Progenitor cell of endocrine pancreas (in vitro differentiated cells): ENCODE data around the gene ADAP1. TPM values are rescaled to one million over a fixed set of nuclear protein-coding genes. Genes with fewer than 3 reads are reported as not detected.

Source experiments
- DNase-seq: peaks from one replicate; pipeline ENCODE4 v3.0.0; 2021; ENCODE audit warnings: low spot score; ENCODE audit not compliant: unreplicated experiment
- H3K27ac Mint-ChIP-seq: 2 replicates; pipeline ENCODE4 v1.8.0; 2021; ENCODE audit warnings: mild to moderate bottlenecking, moderate library complexity, mixed read lengths
- H3K27me3 Mint-ChIP-seq: 2 replicates; pipeline ENCODE4 v1.8.0; 2021; ENCODE audit warnings: mixed read lengths
- H3K36me3 Mint-ChIP-seq: 2 replicates; pipeline ENCODE4 v1.8.0; 2022; ENCODE audit warnings: mixed read lengths; ENCODE audit not compliant: insufficient read depth
- H3K4me1 Mint-ChIP-seq: 2 replicates; pipeline ENCODE4 v1.8.0; 2021; ENCODE audit warnings: low read depth, mixed read lengths
- H3K4me3 Mint-ChIP-seq: 2 replicates; pipeline ENCODE4 v1.8.0; 2021; ENCODE audit warnings: low read depth, mild to moderate bottlenecking, moderate library complexity, mixed read lengths
- H3K9me3 Mint-ChIP-seq: 2 replicates; pipeline ENCODE4 v1.8.0; 2021; ENCODE audit warnings: low read depth, mixed read lengths
- total RNA-seq: library from RNA; stranded (reverse); gene quantifications from 2 replicates; pipeline ENCODE4 v1.2.1, GENCODE V29; 2021
- TF ChIP-seq, protein P1 (sequence below): fragments of 200-600 bp; sonication (generic); IDR thresholded peaks from one replicate; pipeline ENCODE4 v1.5.0; 2021; ENCODE audit warnings: antibody characterized with exemption, mild to moderate bottlenecking; ENCODE audit not compliant: unreplicated experiment

ADAP1 gene
- total RNA-seq, 1 donor from 2014 or later = 10.3 TPM

DNA sequence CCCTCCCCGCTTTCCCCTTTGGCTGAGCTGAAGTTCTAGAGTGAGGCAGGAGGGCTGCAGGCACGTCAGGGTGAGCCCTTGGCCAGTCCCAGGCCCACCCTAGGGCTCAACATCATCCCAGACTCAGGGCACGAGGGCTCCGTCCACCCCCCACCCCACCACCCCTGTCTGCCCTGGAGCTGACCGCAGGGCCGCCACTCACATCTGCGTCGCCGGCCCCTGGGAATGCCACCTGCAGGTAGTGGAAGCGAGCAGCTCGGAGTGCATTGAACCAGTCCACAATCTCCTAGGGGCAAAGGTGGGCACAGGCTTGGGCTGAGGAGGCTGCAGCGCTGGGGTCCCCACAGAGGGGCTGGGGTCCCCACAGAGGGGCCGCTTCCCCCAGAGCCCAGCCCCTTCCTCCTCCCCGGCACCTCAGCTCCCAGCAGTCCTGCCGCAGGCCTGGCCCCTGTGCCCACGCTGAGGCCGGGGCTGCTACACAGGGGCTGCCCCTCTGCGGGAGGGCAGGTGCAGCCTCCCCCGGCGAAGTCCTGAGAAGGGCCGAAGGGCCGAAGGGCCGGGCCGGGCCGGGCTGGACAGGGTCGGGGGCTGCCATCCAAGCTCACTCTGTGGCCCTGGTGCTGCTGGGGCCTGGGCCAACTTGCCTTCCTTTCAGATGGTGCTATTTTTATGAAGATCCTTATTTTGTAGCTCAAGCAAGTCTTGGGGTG, 54.0 kb downstream of the ADAP1 start:
- no peaks in the 10 kb centered on the region for H3K9me3 Mint-ChIP-seq
- no peaks in the 10 kb centered on the region for H3K4me1 Mint-ChIP-seq
- peaks cover 15% of the 10 kb centered on the region for H3K27me3 Mint-ChIP-seq
- DNase-seq = no peak
- TF ChIP-seq, protein P1, sequence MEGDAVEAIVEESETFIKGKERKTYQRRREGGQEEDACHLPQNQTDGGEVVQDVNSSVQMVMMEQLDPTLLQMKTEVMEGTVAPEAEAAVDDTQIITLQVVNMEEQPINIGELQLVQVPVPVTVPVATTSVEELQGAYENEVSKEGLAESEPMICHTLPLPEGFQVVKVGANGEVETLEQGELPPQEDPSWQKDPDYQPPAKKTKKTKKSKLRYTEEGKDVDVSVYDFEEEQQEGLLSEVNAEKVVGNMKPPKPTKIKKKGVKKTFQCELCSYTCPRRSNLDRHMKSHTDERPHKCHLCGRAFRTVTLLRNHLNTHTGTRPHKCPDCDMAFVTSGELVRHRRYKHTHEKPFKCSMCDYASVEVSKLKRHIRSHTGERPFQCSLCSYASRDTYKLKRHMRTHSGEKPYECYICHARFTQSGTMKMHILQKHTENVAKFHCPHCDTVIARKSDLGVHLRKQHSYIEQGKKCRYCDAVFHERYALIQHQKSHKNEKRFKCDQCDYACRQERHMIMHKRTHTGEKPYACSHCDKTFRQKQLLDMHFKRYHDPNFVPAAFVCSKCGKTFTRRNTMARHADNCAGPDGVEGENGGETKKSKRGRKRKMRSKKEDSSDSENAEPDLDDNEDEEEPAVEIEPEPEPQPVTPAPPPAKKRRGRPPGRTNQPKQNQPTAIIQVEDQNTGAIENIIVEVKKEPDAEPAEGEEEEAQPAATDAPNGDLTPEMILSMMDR = no peak
- H3K4me3 Mint-ChIP-seq = no peak overlapping the region
- no peak overlapping the region for H3K27ac Mint-ChIP-seq
- peaks cover 6% of the 10 kb centered on the region for H3K36me3 Mint-ChIP-seq

DNA sequence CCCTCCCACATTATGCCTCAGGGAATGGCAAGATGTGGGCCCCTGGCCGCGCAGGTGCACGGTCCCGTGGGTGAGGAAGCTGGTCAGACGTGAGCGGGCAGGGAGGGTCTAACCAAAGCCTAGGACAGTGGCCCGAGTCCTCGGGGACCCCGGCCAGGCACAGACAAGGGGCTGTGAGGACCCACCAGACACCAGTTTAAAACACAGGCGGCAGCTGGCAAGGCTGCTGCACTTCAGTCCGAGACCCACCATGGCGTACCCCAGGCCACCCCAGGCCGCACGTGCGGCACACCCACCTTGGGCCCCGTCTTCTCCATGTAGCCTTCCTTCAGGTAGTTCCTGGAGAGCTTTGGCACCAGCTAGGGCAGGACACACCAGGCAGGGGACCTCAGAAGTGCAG, 54.7 kb downstream of the ADAP1 start:
- no peak overlapping the region for H3K27ac Mint-ChIP-seq
- H3K27me3 Mint-ChIP-seq = peaks cover 9% of the 10 kb centered on the region
- DNase-seq = no peak
- H3K36me3 Mint-ChIP-seq = peaks cover 9% of the 10 kb centered on the region
- H3K9me3 Mint-ChIP-seq = no peaks in the 10 kb centered on the region
- TF ChIP-seq, protein P1 = no peak
- no peaks in the 10 kb centered on the region for H3K4me1 Mint-ChIP-seq
- H3K4me3 Mint-ChIP-seq = no peak overlapping the region

DNA sequence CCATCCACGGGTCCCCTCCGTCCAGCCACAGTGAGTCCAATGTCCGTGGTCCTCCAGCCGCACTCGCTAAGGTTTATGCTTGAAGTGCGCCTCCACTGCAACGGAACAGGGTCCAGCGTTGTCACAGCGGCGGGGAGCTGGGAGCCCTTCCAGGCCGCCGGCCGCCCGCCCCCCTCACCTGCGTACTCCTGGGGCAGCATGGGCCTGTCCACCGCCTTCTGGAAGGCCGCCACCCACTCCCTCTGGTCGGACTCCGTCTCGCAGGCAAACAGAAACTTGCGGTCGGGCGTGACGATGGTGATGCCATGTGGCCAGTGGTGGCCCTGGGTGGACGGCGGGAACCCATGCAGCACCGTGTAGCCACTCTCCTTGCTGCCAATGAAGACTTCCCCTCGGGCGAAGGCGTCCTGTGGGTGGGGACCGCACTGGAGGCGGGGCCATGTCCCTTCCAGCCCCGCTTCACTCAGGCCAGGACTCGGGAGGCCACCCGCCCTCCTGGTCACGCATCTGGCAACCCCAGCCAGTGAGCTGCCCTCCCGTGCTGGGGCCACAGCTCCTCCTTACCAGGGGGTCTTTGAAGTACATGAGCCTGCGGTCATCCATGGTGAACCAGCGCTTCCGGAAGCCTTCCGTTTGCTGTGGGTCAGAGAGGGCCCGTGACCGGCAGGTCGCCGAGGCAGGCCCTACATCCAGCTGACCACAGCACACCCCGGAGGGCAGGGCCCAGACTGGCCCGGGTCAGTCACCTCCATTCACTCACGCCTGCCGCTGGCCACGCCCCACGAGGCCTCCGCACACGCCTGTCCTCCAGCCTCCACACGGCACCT, 55.4 kb downstream of the ADAP1 start:
- DNase-seq = no peak
- peaks cover 9% of the 10 kb centered on the region for H3K36me3 Mint-ChIP-seq
- TF ChIP-seq, protein P1 = no peak
- H3K27me3 Mint-ChIP-seq = peaks cover 9% of the 10 kb centered on the region
- no peak overlapping the region for H3K27ac Mint-ChIP-seq
- no peaks in the 10 kb centered on the region for H3K9me3 Mint-ChIP-seq
- no peak overlapping the region for H3K4me3 Mint-ChIP-seq
- H3K4me1 Mint-ChIP-seq = no peaks in the 10 kb centered on the region

DNA sequence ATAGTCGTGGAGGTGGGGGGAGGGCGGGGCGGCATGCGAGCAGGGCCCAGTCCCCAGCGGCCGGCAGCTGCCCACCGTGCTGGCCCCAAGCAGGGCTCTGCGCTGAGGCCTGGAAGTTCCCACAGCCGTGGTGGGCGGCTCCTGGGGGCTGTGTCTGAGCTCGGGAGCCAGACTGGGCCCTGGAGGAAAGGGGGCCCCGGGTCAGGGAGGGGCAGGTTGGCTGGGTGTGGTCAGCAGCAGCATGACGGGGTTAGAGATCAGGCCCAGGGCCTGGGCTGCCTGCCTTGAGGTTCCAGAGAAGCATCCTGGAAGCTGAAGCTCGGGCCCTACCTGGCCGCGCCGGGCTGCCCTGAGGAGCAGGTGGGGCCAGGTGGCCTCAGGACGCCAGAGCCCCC, 56.0 kb downstream of the ADAP1 start:
- TF ChIP-seq, protein P1 = no peak
- H3K27me3 Mint-ChIP-seq = peaks cover 9% of the 10 kb centered on the region
- H3K36me3 Mint-ChIP-seq = peaks cover 9% of the 10 kb centered on the region
- H3K4me3 Mint-ChIP-seq = no peak overlapping the region
- no peak for DNase-seq
- H3K9me3 Mint-ChIP-seq = no peaks in the 10 kb centered on the region
- H3K27ac Mint-ChIP-seq = no peak overlapping the region
- H3K4me1 Mint-ChIP-seq = no peaks in the 10 kb centered on the region

DNA sequence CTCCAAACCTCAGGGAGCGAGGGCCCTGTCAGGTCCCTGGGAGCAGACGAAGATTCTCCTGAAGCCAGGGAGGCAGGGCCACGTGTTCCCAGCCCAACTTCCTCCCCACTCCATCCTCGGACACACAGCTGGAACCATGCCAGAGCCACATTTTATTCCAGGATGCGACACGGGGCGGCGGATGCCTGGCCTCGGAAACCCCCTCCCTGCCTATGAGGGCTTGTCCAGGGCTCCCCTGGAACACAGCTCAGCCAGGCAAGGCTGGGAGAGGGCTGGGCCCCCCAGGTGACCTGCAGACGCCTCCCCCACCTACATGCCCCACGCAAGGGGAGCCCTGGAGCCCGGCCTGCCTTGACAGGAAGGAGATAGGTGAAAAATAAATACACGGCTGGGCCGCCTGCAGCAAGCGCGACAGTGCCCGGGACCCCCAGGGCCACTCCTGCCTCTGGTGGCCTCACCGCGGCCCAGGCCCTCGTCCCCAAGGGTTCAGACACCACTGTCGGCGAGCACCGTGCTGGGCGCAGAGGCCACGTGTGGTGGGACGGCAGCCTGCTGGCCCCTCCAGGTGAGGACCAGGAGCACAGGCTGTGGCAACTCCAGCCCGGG, 56.6 kb downstream of the ADAP1 start:
- H3K9me3 Mint-ChIP-seq = no peaks in the 10 kb centered on the region
- H3K4me1 Mint-ChIP-seq = no peaks in the 10 kb centered on the region
- peaks cover 9% of the 10 kb centered on the region for H3K36me3 Mint-ChIP-seq
- no peak overlapping the region for H3K4me3 Mint-ChIP-seq
- DNase-seq = no peak
- TF ChIP-seq, protein P1 = no peak
- peaks cover 6% of the 10 kb centered on the region for H3K27me3 Mint-ChIP-seq
- H3K27ac Mint-ChIP-seq = no peak overlapping the region
